Neuron (in vitro differentiated cells): ENCODE results near the gene SDHA.
"Not testable (repeated sequence)": the region's sequence is repeated elsewhere in the genome, so short reads cannot be mapped to it uniquely, and the experiment has no call there.

Experiments used
- H2AFZ ChIP-seq: one replicate; pipeline ENCODE4 v1.6.1; 2013; ENCODE audit warnings: low read depth, mild to moderate bottlenecking, inconsistent platforms, low read length, moderate library complexity
- H3K27me3 ChIP-seq: one replicate; pipeline ENCODE4 v1.6.1; 2013; ENCODE audit warnings: low read length; ENCODE audit not compliant: insufficient read depth
- H3K36me3 ChIP-seq: one replicate; pipeline ENCODE4 v1.6.1; 2013; ENCODE audit warnings: low read length; ENCODE audit not compliant: insufficient read depth
- H3K4me1 ChIP-seq: one replicate; pipeline ENCODE4 v1.6.1; 2013; ENCODE audit warnings: low read length; ENCODE audit not compliant: insufficient read depth
- H3K4me3 ChIP-seq: 2 replicates; pipeline ENCODE4 v1.5.1; 2013; ENCODE audit warnings: mild to moderate bottlenecking, low read length, moderate library complexity
- H3K9me3 ChIP-seq: one replicate; pipeline ENCODE4 v1.6.1; 2013; ENCODE audit warnings: low read length

The SDHA gene

GRCh38 chr5:273091-273490 is 55.0 kb downstream of the SDHA start:
- not testable (repeated sequence) for H3K4me3 ChIP-seq, H3K27me3 ChIP-seq, H3K9me3 ChIP-seq, H3K4me1 ChIP-seq, H2AFZ ChIP-seq
- H3K36me3 ChIP-seq = peaks cover 15% of the 10 kb centered on the region

- peaks cover 15% of the 10 kb centered on the region for H3K36me3 ChIP-seq
- not testable (repeated sequence) for H3K27me3 ChIP-seq, H3K4me3 ChIP-seq, H2AFZ ChIP-seq, H3K9me3 ChIP-seq, H3K4me1 ChIP-seq
Measured at GRCh38 chr5:273491-273890, 55.4 kb downstream of the SDHA start.

GRCh38 chr5:274346-274745 is 56.2 kb downstream of the SDHA start:
- H3K36me3 ChIP-seq = peaks cover 15% of the 10 kb centered on the region
- H3K4me1 ChIP-seq, H3K27me3 ChIP-seq, H2AFZ ChIP-seq, H3K9me3 ChIP-seq, H3K4me3 ChIP-seq: not testable (repeated sequence)

GRCh38 chr5:278646-279045 is 60.5 kb downstream of the SDHA start:
- peaks cover 3% of the 10 kb centered on the region for H3K9me3 ChIP-seq
- H3K27me3 ChIP-seq = no peaks in the 10 kb centered on the region
- H3K36me3 ChIP-seq = peaks cover 13% of the 10 kb centered on the region
- no peaks in the 10 kb centered on the region for H3K4me1 ChIP-seq
- H3K4me3 ChIP-seq = no peak overlapping the region
- no peak overlapping the region for H2AFZ ChIP-seq

- not testable (repeated sequence) for H3K4me3 ChIP-seq, H2AFZ ChIP-seq, H3K9me3 ChIP-seq, H3K27me3 ChIP-seq, H3K4me1 ChIP-seq
- peaks cover 15% of the 10 kb centered on the region for H3K36me3 ChIP-seq
Measured at GRCh38 chr5:279051-279665, 61.0 kb downstream of the SDHA start.

GRCh38 chr5:285991-286557 is 68.0 kb downstream of the SDHA start:
- Histone ChIP-seq H3K4me1 (no peaks in the 10 kb centered on the region), H3K36me3 (peaks cover 26% of the 10 kb centered on the region), H3K9me3 (peaks cover 4% of the 10 kb centered on the region), H2AFZ (no peak overlapping the region), H3K4me3 (no peak overlapping the region), H3K27me3 (no peaks in the 10 kb centered on the region)

- H3K4me3 ChIP-seq = not testable (repeated sequence)
- peaks cover 21% of the 10 kb centered on the region for H3K36me3 ChIP-seq
Measured at GRCh38 chr5:290200-290599, 72.1 kb downstream of the SDHA start.

GRCh38 chr5:291345-291744 is 73.2 kb downstream of the SDHA start:
- H3K27me3 ChIP-seq, H3K4me3 ChIP-seq, H3K4me1 ChIP-seq, H2AFZ ChIP-seq: not testable (repeated sequence)
- H3K9me3 ChIP-seq = peaks cover 14% of the 10 kb centered on the region
- peaks cover 13% of the 10 kb centered on the region for H3K36me3 ChIP-seq

More at GRCh38 chr5:290200-290599, 72.1 kb downstream of the SDHA start:
- peaks cover 14% of the 10 kb centered on the region for H3K9me3 ChIP-seq
- H3K4me1 ChIP-seq, H2AFZ ChIP-seq, H3K27me3 ChIP-seq: not testable (repeated sequence)

- H3K4me3 ChIP-seq, H2AFZ ChIP-seq, H3K4me1 ChIP-seq, H3K27me3 ChIP-seq, H3K36me3 ChIP-seq: not testable (repeated sequence)
- H3K9me3 ChIP-seq = peaks cover 14% of the 10 kb centered on the region
Measured at GRCh38 chr5:294788-295187, 76.7 kb downstream of the SDHA start.

GRCh38 chr5:296207-296606 is 78.1 kb downstream of the SDHA start:
- not testable (repeated sequence) for H2AFZ ChIP-seq, H3K27me3 ChIP-seq, H3K36me3 ChIP-seq, H3K4me3 ChIP-seq, H3K4me1 ChIP-seq
- peaks cover 14% of the 10 kb centered on the region for H3K9me3 ChIP-seq

GRCh38 chr5:296954-297353 is 78.8 kb downstream of the SDHA start:
- H3K27me3 ChIP-seq, H3K36me3 ChIP-seq, H3K4me3 ChIP-seq, H2AFZ ChIP-seq, H3K4me1 ChIP-seq: not testable (repeated sequence)
- peaks cover 13% of the 10 kb centered on the region for H3K9me3 ChIP-seq

GRCh38 chr5:297448-297847 is 79.3 kb downstream of the SDHA start:
- not testable (repeated sequence) for H2AFZ ChIP-seq, H3K27me3 ChIP-seq, H3K36me3 ChIP-seq, H3K4me1 ChIP-seq, H3K4me3 ChIP-seq
- peaks cover 12% of the 10 kb centered on the region for H3K9me3 ChIP-seq

- H3K4me1 ChIP-seq, H3K36me3 ChIP-seq, H3K4me3 ChIP-seq, H3K9me3 ChIP-seq, H2AFZ ChIP-seq, H3K27me3 ChIP-seq: not testable (repeated sequence)
Measured at GRCh38 chr5:297991-298736, 80.0 kb downstream of the SDHA start.

- H3K36me3 ChIP-seq = no peaks in the 10 kb centered on the region
- H3K9me3 ChIP-seq = peaks cover 5% of the 10 kb centered on the region
- H3K4me3 ChIP-seq = no peak overlapping the region
- H2AFZ ChIP-seq = no peak overlapping the region
- H3K27me3 ChIP-seq = no peaks in the 10 kb centered on the region
- H3K4me1 ChIP-seq = no peaks in the 10 kb centered on the region
Measured at GRCh38 chr5:298737-299125, 80.6 kb downstream of the SDHA start.
